GM12878 (cell line): ENCODE results near the gene GRHL1.

Source experiments
- EGR1 ChIP-seq, 2 experiments: IDR thresholded peaks; 1 replicate in 1 of 2; 2 replicates in 1 of 2; pipeline ENCODE4 v1.6.1; 2011 to 2012; ENCODE audit warnings: low read depth in 2 of 2, low read length in 2 of 2, borderline replicate concordance in 1 of 2, mild to moderate bottlenecking in 1 of 2, moderate library complexity in 1 of 2
- EP300 ChIP-seq, 2 experiments: fragments of 150-350 bp in 1 of 2; IDR thresholded peaks; 2 replicates each; pipeline ENCODE4 v1.6.1; 2011 to 2012; ENCODE audit warnings: low read depth in 2 of 2, low read length in 2 of 2, borderline replicate concordance in 1 of 2, improper control_type of control experiment in 1 of 2, inconsistent platforms in 1 of 2; ENCODE audit not compliant: control insufficient read depth in 1 of 2
- EZH2 ChIP-seq: IDR thresholded peaks from 2 replicates; pipeline ENCODE4 v1.6.1; 2012; ENCODE audit warnings: low read depth, mild to moderate bottlenecking, control low read depth, inconsistent platforms, low read length, borderline replicate concordance; ENCODE audit not compliant: control insufficient read depth
- KDM1A ChIP-seq: fragments of 200-600 bp; sonication (generic); IDR thresholded peaks from 2 replicates; pipeline ENCODE4 v1.6.1; 2016; ENCODE audit warnings: borderline replicate concordance
- MEF2B ChIP-seq: fragments of 450-650 bp; IDR thresholded peaks from 2 replicates; pipeline ENCODE4 v1.6.1; 2018; ENCODE audit warnings: mild to moderate bottlenecking, moderate library complexity; ENCODE audit not compliant: partially characterized antibody, poor library complexity, severe bottlenecking
- MTA3 ChIP-seq: IDR thresholded peaks from 2 replicates; pipeline ENCODE4 v1.6.1; 2012; ENCODE audit warnings: low read length, inconsistent platforms, borderline replicate concordance
- NFIC ChIP-seq: IDR thresholded peaks from 2 replicates; pipeline ENCODE4 v1.6.1; 2012; ENCODE audit warnings: low read depth, mild to moderate bottlenecking, inconsistent platforms, low read length, moderate library complexity
- POLR2A ChIP-seq: IDR thresholded peaks from 2 replicates; pipeline ENCODE4 v1.6.1; 2011; ENCODE audit warnings: low read depth, mild to moderate bottlenecking, low read length
- SIN3A ChIP-seq: IDR thresholded peaks from 2 replicates; pipeline ENCODE4 v1.6.1; 2012; ENCODE audit warnings: low read depth, low read length, improper control_type of control experiment
- TF ChIP-seq, protein P1 (sequence below), 3 experiments: IDR thresholded peaks in 2 of 3; conservative IDR thresholded peaks in 1 of 3; 2 replicates each; pipeline ENCODE4 v1.5.1; 2011; ENCODE audit warnings: low read depth in 3 of 3, low read length in 3 of 3, mild to moderate bottlenecking in 3 of 3, control low read depth in 2 of 3, moderate library complexity in 2 of 3, inconsistent platforms in 1 of 3, mixed read lengths in 1 of 3; ENCODE audit not compliant: control insufficient read depth in 2 of 3, insufficient read depth in 1 of 3; ENCODE audit errors: extremely low read depth in 1 of 3

DNA sequence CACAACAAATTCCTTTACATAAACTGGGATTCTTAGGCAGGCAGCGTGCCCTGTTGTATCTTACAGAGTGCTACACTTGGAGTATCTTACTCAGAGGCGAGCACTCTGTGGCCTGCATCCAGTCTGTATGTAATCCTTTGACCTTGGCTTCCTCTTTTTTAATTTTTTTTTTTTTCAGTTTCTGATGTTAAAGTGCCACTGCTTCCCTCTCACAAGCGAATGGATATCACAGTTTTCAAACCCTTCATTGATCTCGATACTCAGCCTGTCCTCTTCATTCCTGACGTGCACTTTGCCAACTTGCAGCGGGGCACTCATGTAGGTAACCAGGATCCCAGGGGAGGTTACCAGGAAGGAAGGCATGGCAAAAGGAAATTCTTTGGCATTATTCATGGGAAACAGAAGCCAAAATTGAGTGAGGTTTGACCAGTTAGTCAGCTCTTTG, 40.4 kb downstream of the GRHL1 start:
- TF ChIP-seq MTA3: no peak
- no peak for TF ChIP-seq NFIC
- no peak for TF ChIP-seq EZH2
- no peak for TF ChIP-seq KDM1A
- TF ChIP-seq SIN3A: no peak
- TF ChIP-seq, protein P1, sequence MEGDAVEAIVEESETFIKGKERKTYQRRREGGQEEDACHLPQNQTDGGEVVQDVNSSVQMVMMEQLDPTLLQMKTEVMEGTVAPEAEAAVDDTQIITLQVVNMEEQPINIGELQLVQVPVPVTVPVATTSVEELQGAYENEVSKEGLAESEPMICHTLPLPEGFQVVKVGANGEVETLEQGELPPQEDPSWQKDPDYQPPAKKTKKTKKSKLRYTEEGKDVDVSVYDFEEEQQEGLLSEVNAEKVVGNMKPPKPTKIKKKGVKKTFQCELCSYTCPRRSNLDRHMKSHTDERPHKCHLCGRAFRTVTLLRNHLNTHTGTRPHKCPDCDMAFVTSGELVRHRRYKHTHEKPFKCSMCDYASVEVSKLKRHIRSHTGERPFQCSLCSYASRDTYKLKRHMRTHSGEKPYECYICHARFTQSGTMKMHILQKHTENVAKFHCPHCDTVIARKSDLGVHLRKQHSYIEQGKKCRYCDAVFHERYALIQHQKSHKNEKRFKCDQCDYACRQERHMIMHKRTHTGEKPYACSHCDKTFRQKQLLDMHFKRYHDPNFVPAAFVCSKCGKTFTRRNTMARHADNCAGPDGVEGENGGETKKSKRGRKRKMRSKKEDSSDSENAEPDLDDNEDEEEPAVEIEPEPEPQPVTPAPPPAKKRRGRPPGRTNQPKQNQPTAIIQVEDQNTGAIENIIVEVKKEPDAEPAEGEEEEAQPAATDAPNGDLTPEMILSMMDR (IDR thresholded peaks at IDR 0.05 in 2 of 3, conservative IDR thresholded peaks at IDR 0.05 in 1 of 3; ENCODE audit: control insufficient read depth in 2 of 3, extremely low read depth in 1 of 3, insufficient read depth in 1 of 3, low read depth in 3 of 3, low read length in 3 of 3): no peak
- no peak for TF ChIP-seq EGR1 (IDR thresholded peaks at IDR 0.05; ENCODE audit: borderline replicate concordance in 1 of 2, low read depth in 2 of 2, low read length in 2 of 2)
- TF ChIP-seq POLR2A: no peak
- no peak for TF ChIP-seq EP300 (IDR thresholded peaks at IDR 0.05; ENCODE audit: borderline replicate concordance in 1 of 2, control insufficient read depth in 1 of 2, low read depth in 2 of 2, low read length in 2 of 2)
- TF ChIP-seq MEF2B: no peak
